G401.6 (cell line): Measurements from ENCODE around the gene FCGR2B.
A peak's percentile ranks its signal among the peaks of the same experiment; 100 is the strongest.
"Not testable (repeated sequence)": the region's sequence is repeated elsewhere in the genome, so short reads cannot be mapped to it uniquely, and the experiment has no call there.

ENCODE experiments used
- FAIRE-seq: peaks from 2 replicates; lab custom pipeline; 2012; peaks lifted over from hg19 to GRCh38; lab: Jason Lieb, UNC

Gene FCGR2B

GRCh38 chr1:161662684-161663339 is at the start of gene FCGR2B:
Gene FCGR2B, plus strand, starts transcription at chr1:161663143. Its CDS starts 99 bp downstream, at chr1:161663242.
- not testable (repeated sequence) for FAIRE-seq

GRCh38 chr1:161616417-161616816 is 46.5 kb upstream of the FCGR2B start:
- FAIRE-seq = not testable (repeated sequence)

- FAIRE-seq = not testable (repeated sequence)
Observed at GRCh38 chr1:161618517-161618916, 44.4 kb upstream of the FCGR2B start.

- FAIRE-seq = not testable (repeated sequence)
Observed at GRCh38 chr1:161620399-161620798, 42.5 kb upstream of the FCGR2B start.

GRCh38 chr1:161621181-161622000 is 41.6 kb upstream of the FCGR2B start:
- peak; percentile 71 for FAIRE-seq

- FAIRE-seq = not testable (repeated sequence)
Observed at GRCh38 chr1:161622054-161622453, 40.9 kb upstream of the FCGR2B start.

- FAIRE-seq = not testable (repeated sequence)
Observed at GRCh38 chr1:161623401-161624051, 39.4 kb upstream of the FCGR2B start.

- FAIRE-seq = not testable (repeated sequence)
Observed at GRCh38 chr1:161624605-161625004, 38.3 kb upstream of the FCGR2B start.

- FAIRE-seq = not testable (repeated sequence)
Observed at GRCh38 chr1:161626445-161627146, 36.3 kb upstream of the FCGR2B start.

- not testable (repeated sequence) for FAIRE-seq
Observed at GRCh38 chr1:161630128-161630742, 32.7 kb upstream of the FCGR2B start.

- no peak for FAIRE-seq
Observed at GRCh38 chr1:161631076-161631475, 31.9 kb upstream of the FCGR2B start, which contains the start of gene FCGR3B. Gene FCGR3B, minus strand, starts transcription at chr1:161631176. Its CDS starts 82 bp downstream, at chr1:161631094.

- not testable (repeated sequence) for FAIRE-seq
Observed at GRCh38 chr1:161634993-161635392, 27.9 kb upstream of the FCGR2B start.

- not testable (repeated sequence) for FAIRE-seq
Observed at GRCh38 chr1:161636189-161636782, 26.7 kb upstream of the FCGR2B start.

GRCh38 chr1:161636976-161637375 is 26.0 kb upstream of the FCGR2B start:
- not testable (repeated sequence) for FAIRE-seq

- not testable (repeated sequence) for FAIRE-seq
Observed at GRCh38 chr1:161638251-161638993, 24.5 kb upstream of the FCGR2B start.

- FAIRE-seq = not testable (repeated sequence)
Observed at GRCh38 chr1:161639203-161639602, 23.7 kb upstream of the FCGR2B start.

- not testable (repeated sequence) for FAIRE-seq
Observed at GRCh38 chr1:161642697-161643096, 20.2 kb upstream of the FCGR2B start.

- not testable (repeated sequence) for FAIRE-seq
Observed at GRCh38 chr1:161643481-161644208, 19.3 kb upstream of the FCGR2B start.

- FAIRE-seq = not testable (repeated sequence)
Observed at GRCh38 chr1:161644855-161645254, 18.1 kb upstream of the FCGR2B start.
